ENCODE data around the gene CIDEA. TPM values are rescaled to one million over a fixed set of nuclear protein-coding genes. Genes with fewer than 3 reads are reported as not detected.

CIDEA gene
- total RNA-seq, 1 experiment from 2014 or later = not detected

DNA sequence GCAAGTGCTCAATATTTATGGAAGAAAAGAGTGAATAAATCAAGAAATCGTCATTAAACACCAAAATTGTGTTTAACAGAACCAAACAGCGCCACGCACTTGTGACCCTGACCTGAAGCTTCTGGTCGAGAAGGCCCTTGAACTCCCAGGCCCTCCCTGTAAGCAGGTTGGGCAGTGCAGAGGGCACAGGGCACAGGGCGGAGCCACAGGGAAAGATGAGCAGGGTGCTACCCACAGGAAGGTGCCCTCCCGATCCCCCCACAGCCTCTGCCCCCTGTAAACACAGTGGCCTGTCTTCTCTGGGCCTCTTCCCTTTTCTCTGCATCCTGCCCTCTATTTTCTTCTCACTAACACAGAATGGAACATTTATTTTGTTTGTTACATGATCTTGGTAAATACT is 37.0 kb downstream of the CIDEA start:
- Histone ChIP-seq H2AFZ (ENCODE audit: low read length) (no peak overlapping the region), H3K4me3 (ENCODE audit: low read length) (no peak overlapping the region), H3K4me2 (ENCODE audit: low read length) (no peak overlapping the region), H3F3A (ENCODE audit: low read length, unreplicated experiment) (no peaks in the 10 kb centered on the region), H3K9me3 (ENCODE audit: low read length) (no peaks in the 10 kb centered on the region), H3K36me3 (ENCODE audit: low read depth, low read length) (no peaks in the 10 kb centered on the region), H3K9me2 (replicated peaks; ENCODE audit: low read length) (no peaks in the 10 kb centered on the region), H3K27ac (ENCODE audit: low read length) (no peak overlapping the region), H3K79me2 (ENCODE audit: low read length) (no peaks in the 10 kb centered on the region), H3K27me3 (ENCODE audit: low read length) (no peaks in the 10 kb centered on the region), H3K9ac (ENCODE audit: low read length) (no peak overlapping the region), H4K20me1 (ENCODE audit: low read length) (no peaks in the 10 kb centered on the region), H3K4me1 (ENCODE audit: insufficient read depth, low read length) (peaks cover 26% of the 10 kb centered on the region)
- DNase-seq (no peak), ATAC-seq (no peak)
- CTCF ChIA-PET = no interaction called here
- POLR2A ChIA-PET (ENCODE audit: unreplicated experiment) = no interaction called here
- intact Hi-C loops (cut with micrococcal nuclease) = no loop called here
- BruUV-seq (replicated peaks) = no TSS peak
- no peak for TF ChIP-seq CTCF (conservative IDR thresholded peaks at IDR 0.05; ENCODE audit: low read depth, low read length)
- TF ChIP-seq EZH2phosphoT487 (IDR thresholded peaks at IDR 0.05; ENCODE audit: borderline replicate concordance, low read length) = no peak
- TF ChIP-seq EZH2 (IDR thresholded peaks at IDR 0.05; ENCODE audit: low read length, unreplicated experiment) = no peak

DNA sequence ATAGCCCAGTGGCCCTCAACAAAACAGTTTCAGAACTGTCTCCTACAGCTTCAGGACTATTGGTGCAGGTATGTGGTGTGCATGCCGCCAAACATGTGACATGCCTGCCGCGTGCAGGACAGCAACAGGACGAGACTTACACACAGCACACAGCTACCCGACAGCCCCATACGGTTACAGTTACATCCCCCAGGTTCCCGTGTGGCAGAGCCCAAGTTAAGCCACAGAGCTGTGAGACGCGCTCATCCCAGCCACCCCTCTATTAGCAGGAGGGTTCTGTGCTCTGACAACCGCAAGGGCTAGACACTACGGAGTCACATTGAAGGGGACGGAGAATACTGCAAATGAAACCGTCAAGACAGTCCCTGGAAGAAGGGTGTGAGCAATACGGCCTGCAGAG is 37.5 kb downstream of the CIDEA start:
- Histone ChIP-seq H3F3A (ENCODE audit: low read length, unreplicated experiment) (no peaks in the 10 kb centered on the region), H3K9me2 (replicated peaks; ENCODE audit: low read length) (no peaks in the 10 kb centered on the region), H3K4me2 (ENCODE audit: low read length) (no peak overlapping the region), H3K36me3 (ENCODE audit: low read depth, low read length) (no peaks in the 10 kb centered on the region), H3K9me3 (ENCODE audit: low read length) (no peaks in the 10 kb centered on the region), H3K4me3 (ENCODE audit: low read length) (no peak overlapping the region), H3K79me2 (ENCODE audit: low read length) (no peaks in the 10 kb centered on the region), H3K9ac (ENCODE audit: low read length) (no peak overlapping the region), H2AFZ (ENCODE audit: low read length) (no peak overlapping the region), H3K27ac (ENCODE audit: low read length) (no peak overlapping the region), H4K20me1 (ENCODE audit: low read length) (no peaks in the 10 kb centered on the region), H3K4me1 (ENCODE audit: insufficient read depth, low read length) (peaks cover 31% of the 10 kb centered on the region), H3K27me3 (ENCODE audit: low read length) (no peaks in the 10 kb centered on the region)
- DNase-seq (no peak), ATAC-seq (no peak)
- BruUV-seq (replicated peaks) = no TSS peak
- ChIA-PET POLR2A (ENCODE audit: unreplicated experiment) (interaction anchor here (0.5 kb wide), 1 partner anchor 592 kb away, joined by 4 read pairs; no protein-coding TSS in a partner anchor), CTCF (no interaction called here)
- intact Hi-C loops (cut with micrococcal nuclease) = no loop called here
- no peak for TF ChIP-seq EZH2 (IDR thresholded peaks at IDR 0.05; ENCODE audit: low read length, unreplicated experiment)
- no peak for TF ChIP-seq EZH2phosphoT487 (IDR thresholded peaks at IDR 0.05; ENCODE audit: borderline replicate concordance, low read length)
- no peak for TF ChIP-seq CTCF (conservative IDR thresholded peaks at IDR 0.05; ENCODE audit: low read depth, low read length)

DNA sequence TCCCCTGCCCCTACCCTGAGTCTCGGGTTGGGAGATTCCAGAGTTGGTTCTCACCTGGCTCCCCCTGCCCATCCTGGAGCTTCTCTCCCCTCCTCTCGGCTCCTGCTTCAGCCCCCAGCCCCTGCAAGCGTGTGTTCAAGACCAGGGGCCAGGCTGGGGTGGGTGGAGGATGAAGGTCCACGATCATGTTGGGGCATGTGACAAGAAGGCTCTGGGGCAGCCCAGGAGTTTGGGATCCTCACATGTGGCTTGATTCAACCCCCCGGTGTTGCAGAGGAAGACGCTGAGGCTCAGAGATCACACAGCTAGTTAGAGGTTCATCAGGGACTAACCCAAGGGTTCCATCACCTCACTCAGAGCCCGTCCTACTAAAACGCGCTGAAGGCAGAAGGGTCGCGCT is 39.7 kb downstream of the CIDEA start:
- no TSS peak for BruUV-seq (replicated peaks)
- TF ChIP-seq EZH2phosphoT487 (IDR thresholded peaks at IDR 0.05; ENCODE audit: borderline replicate concordance, low read length) (no peak), CTCF (conservative IDR thresholded peaks at IDR 0.05; ENCODE audit: low read depth, low read length) (no peak), EZH2 (IDR thresholded peaks at IDR 0.05; ENCODE audit: low read length, unreplicated experiment) (no peak)
- intact Hi-C loops (cut with micrococcal nuclease) = no loop called here
- Histone ChIP-seq H3K4me1 (ENCODE audit: insufficient read depth, low read length) (peaks cover 16% of the 10 kb centered on the region), H3K79me2 (ENCODE audit: low read length) (no peaks in the 10 kb centered on the region), H3K27me3 (ENCODE audit: low read length) (no peaks in the 10 kb centered on the region), H3K4me2 (ENCODE audit: low read length) (no peak overlapping the region), H3K4me3 (ENCODE audit: low read length) (no peak overlapping the region), H3F3A (ENCODE audit: low read length, unreplicated experiment) (no peaks in the 10 kb centered on the region), H3K36me3 (ENCODE audit: low read depth, low read length) (no peaks in the 10 kb centered on the region), H3K9me2 (replicated peaks; ENCODE audit: low read length) (no peaks in the 10 kb centered on the region), H3K9ac (ENCODE audit: low read length) (no peak overlapping the region), H3K27ac (ENCODE audit: low read length) (no peak overlapping the region), H3K9me3 (ENCODE audit: low read length) (no peaks in the 10 kb centered on the region), H2AFZ (ENCODE audit: low read length) (no peak overlapping the region), H4K20me1 (ENCODE audit: low read length) (no peaks in the 10 kb centered on the region)
- CTCF ChIA-PET = no interaction called here
- no peak for DNase-seq
- POLR2A ChIA-PET (ENCODE audit: unreplicated experiment) = no interaction called here
- ATAC-seq = no peak

Measured in PC-3 (cell line).